Fibroblast of lung (primary cell): ENCODE measurements around the gene RHBG.

Experiments used
- CTCF ChIP-seq, 2 donors: IDR thresholded peaks in 1 of 2; conservative IDR thresholded peaks in 1 of 2; 1 replicate in 1 of 2; 2 replicates in 1 of 2; pipeline ENCODE4 v1.5.1; 2011 to 2012; ENCODE audit warnings: low read length in 2 of 2, control low read depth in 1 of 2, inconsistent platforms in 1 of 2, low read depth in 1 of 2, mild to moderate bottlenecking in 1 of 2
- EZH2 ChIP-seq: IDR thresholded peaks from 2 replicates; pipeline ENCODE4 v1.5.1; 2012; ENCODE audit warnings: low read length, control low read depth, mild to moderate bottlenecking; ENCODE audit errors: missing control alignments

- peak; percentile 97 for TF ChIP-seq EZH2
- TF ChIP-seq CTCF (conservative IDR thresholded peaks at IDR 0.05 in 1 of 2, IDR thresholded peaks at IDR 0.05 in 1 of 2; ENCODE audit: low read depth in 1 of 2, low read length in 2 of 2): no peak
Measured at GRCh38 chr1:156420205-156421061, 51.4 kb downstream of the RHBG start.
